Loucy (cell line): Measurements from ENCODE around the gene ANO7.

ENCODE experiments used
- EZH2phosphoT487 ChIP-seq: fragments of 200-600 bp; IDR thresholded peaks from 2 replicates; pipeline ENCODE4 v1.6.1; 2018; ENCODE audit warnings: antibody characterized with exemption, mild to moderate bottlenecking, moderate library complexity, borderline replicate concordance
- TF ChIP-seq, protein P1 (sequence below): fragments of 200-600 bp; sonication (generic); conservative IDR thresholded peaks from 2 replicates; pipeline ENCODE4 v1.5.1; 2014; ENCODE audit warnings: mild to moderate bottlenecking, antibody characterized with exemption, low read length

DNA sequence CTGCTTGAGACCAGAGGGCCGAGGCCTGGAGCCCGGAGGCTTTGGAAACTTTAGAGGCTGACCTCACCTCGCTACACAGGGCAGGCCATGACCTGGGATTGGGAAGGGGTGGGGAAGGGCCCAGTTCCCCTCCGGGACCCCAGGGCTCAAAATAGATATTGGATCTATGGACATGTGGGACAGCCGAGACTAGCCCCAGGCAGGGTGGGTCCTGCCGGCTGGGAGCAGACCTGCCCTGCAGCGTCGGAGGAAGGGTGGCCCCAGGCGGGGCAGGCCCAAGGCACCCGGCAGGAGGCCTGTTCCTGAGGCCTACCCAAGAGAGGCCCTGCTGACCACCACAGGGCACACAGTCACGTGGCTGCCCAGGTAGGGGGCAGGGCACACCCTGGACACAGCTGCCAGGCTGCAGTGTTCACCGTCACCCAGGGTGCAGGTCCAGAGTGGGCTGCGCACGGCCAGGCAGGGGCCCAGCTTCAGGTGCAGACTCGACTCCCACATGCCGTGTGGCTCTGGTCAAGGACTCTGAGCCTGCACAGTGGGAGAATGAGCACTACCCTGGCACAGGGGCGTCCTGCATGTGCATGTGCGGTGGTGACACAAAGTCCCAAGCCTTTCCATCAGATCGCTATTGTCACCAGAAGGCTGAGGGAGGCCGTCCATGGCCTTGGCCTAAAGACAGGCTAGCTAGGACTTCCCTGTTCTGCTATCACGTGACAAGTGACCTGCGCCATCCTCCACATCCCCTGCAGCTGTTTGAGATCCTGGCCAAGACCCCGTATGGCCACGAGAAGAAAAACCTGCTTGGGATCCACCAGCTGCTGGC, 13.2 kb downstream of the ANO7 start:
- TF ChIP-seq, protein P1, sequence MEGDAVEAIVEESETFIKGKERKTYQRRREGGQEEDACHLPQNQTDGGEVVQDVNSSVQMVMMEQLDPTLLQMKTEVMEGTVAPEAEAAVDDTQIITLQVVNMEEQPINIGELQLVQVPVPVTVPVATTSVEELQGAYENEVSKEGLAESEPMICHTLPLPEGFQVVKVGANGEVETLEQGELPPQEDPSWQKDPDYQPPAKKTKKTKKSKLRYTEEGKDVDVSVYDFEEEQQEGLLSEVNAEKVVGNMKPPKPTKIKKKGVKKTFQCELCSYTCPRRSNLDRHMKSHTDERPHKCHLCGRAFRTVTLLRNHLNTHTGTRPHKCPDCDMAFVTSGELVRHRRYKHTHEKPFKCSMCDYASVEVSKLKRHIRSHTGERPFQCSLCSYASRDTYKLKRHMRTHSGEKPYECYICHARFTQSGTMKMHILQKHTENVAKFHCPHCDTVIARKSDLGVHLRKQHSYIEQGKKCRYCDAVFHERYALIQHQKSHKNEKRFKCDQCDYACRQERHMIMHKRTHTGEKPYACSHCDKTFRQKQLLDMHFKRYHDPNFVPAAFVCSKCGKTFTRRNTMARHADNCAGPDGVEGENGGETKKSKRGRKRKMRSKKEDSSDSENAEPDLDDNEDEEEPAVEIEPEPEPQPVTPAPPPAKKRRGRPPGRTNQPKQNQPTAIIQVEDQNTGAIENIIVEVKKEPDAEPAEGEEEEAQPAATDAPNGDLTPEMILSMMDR = no peak
- no peak for TF ChIP-seq EZH2phosphoT487
